ENCODE data around the gene LRP1.
A peak's percentile ranks its signal among the peaks of the same experiment; 100 is the strongest.

Gene LRP1

GRCh38 chr12:57087010-57087690 lies 41.1 kb upstream of the LRP1 start:
- TF ChIP-seq CTCF (IDR thresholded peaks at IDR 0.05; ENCODE audit: low read depth, low read length, missing control alignments), result no peak
- DNase-seq (ENCODE audit: low read depth), result peak; percentile 68
- peak overlapping the region; percentile 81 for H3K4me3 ChIP-seq (ENCODE audit: low read depth, low read length)

GRCh38 chr12:57087691-57088353 lies 40.5 kb upstream of the LRP1 start:
- DNase-seq (ENCODE audit: low read depth), result peak; percentile 79
- peak overlapping the region; percentile 81 for H3K4me3 ChIP-seq (ENCODE audit: low read depth, low read length)
- no peak for TF ChIP-seq CTCF (IDR thresholded peaks at IDR 0.05; ENCODE audit: low read depth, low read length, missing control alignments)

- no peak for TF ChIP-seq CTCF (IDR thresholded peaks at IDR 0.05; ENCODE audit: low read depth, low read length, missing control alignments)
- DNase-seq (ENCODE audit: low read depth), result peak; percentile 79
- peak within 1 kb of the TSS; percentile 81 for H3K4me3 ChIP-seq (ENCODE audit: low read depth, low read length)
Measured at GRCh38 chr12:57088354-57089270, 39.7 kb upstream of the LRP1 start, which contains the start of gene NAB2. NAB2 (plus strand) TSS chr12:57089114; CDS start chr12:57089272, 158 bp downstream.

- TF ChIP-seq CTCF (IDR thresholded peaks at IDR 0.05; ENCODE audit: low read depth, low read length, missing control alignments), result no peak
- H3K4me3 ChIP-seq (ENCODE audit: low read depth, low read length), result peak overlapping the region; percentile 72
- no peak for DNase-seq (ENCODE audit: low read depth)
Measured at GRCh38 chr12:57089271-57090245, 38.7 kb upstream of the LRP1 start.

GRCh38 chr12:57090490-57090889 lies 37.8 kb upstream of the LRP1 start:
- peak overlapping the region; percentile 29 for H3K4me3 ChIP-seq (ENCODE audit: low read depth, low read length)
- no peak for DNase-seq (ENCODE audit: low read depth)
- TF ChIP-seq CTCF (IDR thresholded peaks at IDR 0.05; ENCODE audit: low read depth, low read length, missing control alignments), result no peak
